ENCODE data around the gene GAA.

DNA sequence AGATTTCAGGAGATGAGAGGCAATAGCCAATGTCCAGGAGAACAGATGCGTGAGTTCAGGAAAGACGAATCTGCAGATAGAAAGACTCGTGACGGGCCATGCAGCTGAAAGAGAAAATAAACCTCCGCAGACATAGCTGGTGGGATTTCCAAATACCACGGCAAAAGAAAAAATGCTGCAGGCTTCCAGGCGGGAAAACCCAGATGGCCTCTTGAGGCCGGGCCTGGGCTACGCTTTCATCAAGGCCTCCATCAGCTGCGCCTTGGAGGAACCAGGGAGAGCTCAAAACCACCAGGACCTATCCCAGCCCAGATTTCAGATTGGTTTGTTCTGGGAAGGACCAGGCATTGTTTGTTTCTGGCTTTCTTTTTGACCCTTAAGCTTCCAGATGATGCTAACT, 48.3 kb upstream of the GAA start:
- TF ChIP-seq, protein P1, sequence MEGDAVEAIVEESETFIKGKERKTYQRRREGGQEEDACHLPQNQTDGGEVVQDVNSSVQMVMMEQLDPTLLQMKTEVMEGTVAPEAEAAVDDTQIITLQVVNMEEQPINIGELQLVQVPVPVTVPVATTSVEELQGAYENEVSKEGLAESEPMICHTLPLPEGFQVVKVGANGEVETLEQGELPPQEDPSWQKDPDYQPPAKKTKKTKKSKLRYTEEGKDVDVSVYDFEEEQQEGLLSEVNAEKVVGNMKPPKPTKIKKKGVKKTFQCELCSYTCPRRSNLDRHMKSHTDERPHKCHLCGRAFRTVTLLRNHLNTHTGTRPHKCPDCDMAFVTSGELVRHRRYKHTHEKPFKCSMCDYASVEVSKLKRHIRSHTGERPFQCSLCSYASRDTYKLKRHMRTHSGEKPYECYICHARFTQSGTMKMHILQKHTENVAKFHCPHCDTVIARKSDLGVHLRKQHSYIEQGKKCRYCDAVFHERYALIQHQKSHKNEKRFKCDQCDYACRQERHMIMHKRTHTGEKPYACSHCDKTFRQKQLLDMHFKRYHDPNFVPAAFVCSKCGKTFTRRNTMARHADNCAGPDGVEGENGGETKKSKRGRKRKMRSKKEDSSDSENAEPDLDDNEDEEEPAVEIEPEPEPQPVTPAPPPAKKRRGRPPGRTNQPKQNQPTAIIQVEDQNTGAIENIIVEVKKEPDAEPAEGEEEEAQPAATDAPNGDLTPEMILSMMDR (IDR thresholded peaks at IDR 0.05): no peak
- TF ChIP-seq POLR2A (IDR thresholded peaks at IDR 0.05): no peak

Measured in breast epithelium (tissue), 3 donors.